ENCODE data around the gene SLC11A1. TPM values are rescaled to one million over a fixed set of nuclear protein-coding genes. Genes with fewer than 3 reads are reported as not detected.

SLC11A1 gene
- total RNA-seq, 1 donor from 2014 or later: 0.34 TPM

GRCh38 chr2:218428846-218429558 is 46.9 kb downstream of the SLC11A1 start:
- Mint-ChIP-seq H3K27me3 (no peaks in the 10 kb centered on the region), H3K4me3 (ENCODE audit: low read depth) (no peak overlapping the region), H3K4me1 (ENCODE audit: low read depth) (no peaks in the 10 kb centered on the region), H3K27ac (no peak overlapping the region), H3K9me3 (ENCODE audit: low read depth) (no peaks in the 10 kb centered on the region), H3K36me3 (ENCODE audit: insufficient read depth) (peaks cover 32% of the 10 kb centered on the region)
- TF ChIP-seq, protein P1, sequence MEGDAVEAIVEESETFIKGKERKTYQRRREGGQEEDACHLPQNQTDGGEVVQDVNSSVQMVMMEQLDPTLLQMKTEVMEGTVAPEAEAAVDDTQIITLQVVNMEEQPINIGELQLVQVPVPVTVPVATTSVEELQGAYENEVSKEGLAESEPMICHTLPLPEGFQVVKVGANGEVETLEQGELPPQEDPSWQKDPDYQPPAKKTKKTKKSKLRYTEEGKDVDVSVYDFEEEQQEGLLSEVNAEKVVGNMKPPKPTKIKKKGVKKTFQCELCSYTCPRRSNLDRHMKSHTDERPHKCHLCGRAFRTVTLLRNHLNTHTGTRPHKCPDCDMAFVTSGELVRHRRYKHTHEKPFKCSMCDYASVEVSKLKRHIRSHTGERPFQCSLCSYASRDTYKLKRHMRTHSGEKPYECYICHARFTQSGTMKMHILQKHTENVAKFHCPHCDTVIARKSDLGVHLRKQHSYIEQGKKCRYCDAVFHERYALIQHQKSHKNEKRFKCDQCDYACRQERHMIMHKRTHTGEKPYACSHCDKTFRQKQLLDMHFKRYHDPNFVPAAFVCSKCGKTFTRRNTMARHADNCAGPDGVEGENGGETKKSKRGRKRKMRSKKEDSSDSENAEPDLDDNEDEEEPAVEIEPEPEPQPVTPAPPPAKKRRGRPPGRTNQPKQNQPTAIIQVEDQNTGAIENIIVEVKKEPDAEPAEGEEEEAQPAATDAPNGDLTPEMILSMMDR (IDR thresholded peaks at IDR 0.05; ENCODE audit: unreplicated experiment): no peak
- no peak for DNase-seq (ENCODE audit: low spot score, unreplicated experiment)

GRCh38 chr2:218429911-218430692 is 48.0 kb downstream of the SLC11A1 start:
- no peaks in the 10 kb centered on the region for H3K27me3 Mint-ChIP-seq
- DNase-seq (ENCODE audit: low spot score, unreplicated experiment): no peak
- peaks cover 34% of the 10 kb centered on the region for H3K36me3 Mint-ChIP-seq (ENCODE audit: insufficient read depth)
- H3K27ac Mint-ChIP-seq: peak overlapping the region; percentile 69
- no peak overlapping the region for H3K4me3 Mint-ChIP-seq (ENCODE audit: low read depth)
- TF ChIP-seq, protein P1 (IDR thresholded peaks at IDR 0.05; ENCODE audit: unreplicated experiment): no peak
- no peaks in the 10 kb centered on the region for H3K4me1 Mint-ChIP-seq (ENCODE audit: low read depth)
- H3K9me3 Mint-ChIP-seq (ENCODE audit: low read depth): no peaks in the 10 kb centered on the region

DNA sequence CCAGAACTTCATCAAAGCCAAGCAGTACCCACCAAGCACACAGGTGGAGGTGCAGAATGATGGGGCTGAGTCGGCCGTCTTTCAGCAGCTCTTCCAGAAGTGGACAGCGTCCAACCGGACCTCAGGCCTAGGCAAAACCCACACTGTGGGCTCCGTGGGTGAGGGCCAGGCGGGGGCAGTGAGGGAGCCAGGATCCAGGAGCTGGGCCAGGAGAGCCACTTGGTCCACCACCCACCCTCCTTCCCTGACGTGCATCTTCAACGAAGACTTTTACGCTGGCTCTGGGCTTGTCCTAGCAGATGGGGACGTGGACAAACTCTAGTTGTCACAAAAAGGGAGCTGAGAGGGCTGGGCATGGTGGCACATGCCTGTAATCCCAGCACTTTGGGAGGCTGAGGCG is 48.6 kb downstream of the SLC11A1 start:
- no peak overlapping the region for H3K27ac Mint-ChIP-seq
- no peaks in the 10 kb centered on the region for H3K27me3 Mint-ChIP-seq

DNA sequence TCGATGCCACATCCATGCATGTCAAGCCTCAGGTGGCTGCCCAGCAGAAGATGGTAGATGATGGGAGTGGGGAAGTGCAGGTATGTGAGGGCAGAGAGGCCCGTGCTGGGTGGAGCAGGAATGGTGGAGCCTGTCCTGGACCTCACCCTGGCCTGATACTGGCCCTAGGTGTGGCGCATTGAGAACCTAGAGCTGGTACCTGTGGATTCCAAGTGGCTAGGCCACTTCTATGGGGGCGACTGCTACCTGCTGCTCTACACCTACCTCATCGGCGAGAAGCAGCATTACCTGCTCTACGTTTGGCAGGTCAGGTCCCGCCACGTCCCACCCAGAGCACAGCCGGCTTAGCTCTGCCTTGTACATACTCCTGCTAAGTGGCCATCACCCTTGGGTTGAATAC is 49.8 kb downstream of the SLC11A1 start:
- DNase-seq (ENCODE audit: low spot score, unreplicated experiment): no peak
- TF ChIP-seq, protein P1 (IDR thresholded peaks at IDR 0.05; ENCODE audit: unreplicated experiment): no peak
- Mint-ChIP-seq H3K36me3 (ENCODE audit: insufficient read depth) (peaks cover 29% of the 10 kb centered on the region), H3K4me3 (ENCODE audit: low read depth) (no peak overlapping the region), H3K4me1 (ENCODE audit: low read depth) (no peaks in the 10 kb centered on the region), H3K27ac (no peak overlapping the region), H3K27me3 (no peaks in the 10 kb centered on the region), H3K9me3 (ENCODE audit: low read depth) (no peaks in the 10 kb centered on the region)

More for the DNA sequence above, 48.6 kb downstream of the SLC11A1 start:
- Mint-ChIP-seq H3K4me1 (ENCODE audit: low read depth) (no peaks in the 10 kb centered on the region), H3K9me3 (ENCODE audit: low read depth) (no peaks in the 10 kb centered on the region), H3K4me3 (ENCODE audit: low read depth) (no peak overlapping the region), H3K36me3 (ENCODE audit: insufficient read depth) (peaks cover 30% of the 10 kb centered on the region)
- TF ChIP-seq, protein P1 (IDR thresholded peaks at IDR 0.05; ENCODE audit: unreplicated experiment): no peak
- no peak for DNase-seq (ENCODE audit: low spot score, unreplicated experiment)

DNA sequence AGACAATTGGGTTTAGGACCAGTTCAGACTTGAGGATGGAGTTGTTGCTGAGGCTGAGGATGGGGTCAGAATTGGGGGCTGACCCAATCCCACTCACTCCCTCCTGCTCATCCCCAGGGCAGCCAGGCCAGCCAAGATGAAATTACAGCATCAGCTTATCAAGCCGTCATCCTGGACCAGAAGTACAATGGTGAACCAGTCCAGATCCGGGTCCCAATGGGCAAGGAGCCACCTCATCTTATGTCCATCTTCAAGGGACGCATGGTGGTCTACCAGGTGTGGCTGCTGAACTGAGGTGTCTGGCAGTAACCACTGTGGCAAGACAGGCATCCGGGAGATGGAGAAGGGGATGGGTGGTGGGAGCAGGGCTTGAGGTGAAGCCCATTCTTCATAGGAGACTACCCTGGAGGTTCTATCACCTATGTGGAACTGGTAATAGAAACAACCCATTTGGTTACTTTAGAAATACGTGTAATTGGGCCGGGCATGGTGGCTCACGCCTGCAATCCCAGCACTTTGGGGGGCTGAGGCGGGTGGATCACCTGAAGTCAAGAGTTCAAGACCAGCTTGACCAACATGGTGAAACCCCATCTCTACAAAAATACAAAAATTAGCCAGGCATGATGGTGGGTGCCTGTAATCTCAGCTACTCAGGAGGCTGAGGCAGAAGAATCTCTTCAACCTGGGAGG is 50.7 kb downstream of the SLC11A1 start:
- H3K27me3 Mint-ChIP-seq: no peaks in the 10 kb centered on the region
- no peaks in the 10 kb centered on the region for H3K4me1 Mint-ChIP-seq (ENCODE audit: low read depth)
- no peaks in the 10 kb centered on the region for H3K9me3 Mint-ChIP-seq (ENCODE audit: low read depth)
- no peak overlapping the region for H3K4me3 Mint-ChIP-seq (ENCODE audit: low read depth)
- no peak overlapping the region for H3K27ac Mint-ChIP-seq
- no peak for DNase-seq (ENCODE audit: low spot score, unreplicated experiment)
- TF ChIP-seq, protein P1 (IDR thresholded peaks at IDR 0.05; ENCODE audit: unreplicated experiment): no peak
- peaks cover 29% of the 10 kb centered on the region for H3K36me3 Mint-ChIP-seq (ENCODE audit: insufficient read depth)

Measured in progenitor cell of endocrine pancreas (in vitro differentiated cells).